GM19023 (cell line): ENCODE results near the gene HLA-DMA.
A peak's percentile ranks its signal among the peaks of the same experiment; 100 is the strongest.

Experiments
- ATAC-seq: cut with Tn5 transposase; IDR thresholded peaks from one replicate; pipeline ENCODE4 v1.9.1; 2021; ENCODE audit warnings: mild to moderate bottlenecking, moderate library complexity; ENCODE audit not compliant: unreplicated experiment

HLA-DMA gene

DNA sequence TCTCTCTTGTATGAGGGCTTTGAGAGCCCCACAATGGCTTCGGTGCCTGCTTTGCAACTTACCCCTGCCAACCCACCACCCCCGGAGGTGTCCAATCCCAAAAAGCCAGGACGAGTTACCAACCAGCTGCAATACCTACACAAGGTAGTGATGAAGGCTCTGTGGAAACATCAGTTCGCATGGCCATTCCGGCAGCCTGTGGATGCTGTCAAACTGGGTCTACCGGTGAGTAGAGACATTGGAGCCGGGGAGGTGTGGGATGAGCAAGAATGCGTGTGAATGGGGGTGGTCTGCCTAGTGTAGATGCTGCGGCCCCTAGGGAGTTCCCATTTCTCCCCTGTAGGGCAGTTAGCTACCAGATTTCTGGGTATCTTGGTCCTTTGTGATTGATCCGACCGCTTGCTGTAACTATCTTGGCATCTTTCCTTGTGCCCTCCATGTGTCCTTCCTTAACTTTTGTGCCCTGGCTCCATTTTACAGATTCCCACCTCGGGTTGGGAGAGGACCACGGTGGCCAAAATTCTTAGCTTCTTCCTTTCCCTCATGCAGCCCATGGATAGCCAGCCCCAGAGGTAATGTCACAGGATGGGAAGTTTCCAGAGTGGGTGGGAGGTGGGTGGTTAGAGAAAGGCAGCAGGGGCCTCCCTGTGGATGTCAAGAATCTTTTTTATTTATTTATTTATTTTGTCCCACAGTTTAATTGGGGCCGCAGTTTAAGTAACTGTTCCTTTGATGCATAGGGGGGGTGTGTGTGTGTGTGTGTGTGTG lies 21.8 kb upstream of the HLA-DMA start:
- no peak for ATAC-seq

DNA sequence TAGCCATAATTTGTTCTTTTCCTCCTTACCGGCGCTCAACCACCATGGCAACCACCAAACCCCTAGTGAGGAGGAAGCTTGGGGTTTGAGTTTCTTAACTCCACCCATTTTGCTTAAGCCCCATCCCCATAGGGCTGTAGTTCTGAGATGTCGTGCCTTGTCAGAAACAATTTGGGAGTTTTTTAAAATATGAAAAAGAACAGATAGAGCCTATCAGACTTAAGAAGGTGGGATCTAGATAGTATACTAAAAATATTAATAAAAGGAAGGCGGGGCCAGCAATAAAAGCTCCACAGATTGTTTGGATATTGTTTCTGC lies 21.1 kb upstream of the HLA-DMA start:
- ATAC-seq, result no peak

DNA sequence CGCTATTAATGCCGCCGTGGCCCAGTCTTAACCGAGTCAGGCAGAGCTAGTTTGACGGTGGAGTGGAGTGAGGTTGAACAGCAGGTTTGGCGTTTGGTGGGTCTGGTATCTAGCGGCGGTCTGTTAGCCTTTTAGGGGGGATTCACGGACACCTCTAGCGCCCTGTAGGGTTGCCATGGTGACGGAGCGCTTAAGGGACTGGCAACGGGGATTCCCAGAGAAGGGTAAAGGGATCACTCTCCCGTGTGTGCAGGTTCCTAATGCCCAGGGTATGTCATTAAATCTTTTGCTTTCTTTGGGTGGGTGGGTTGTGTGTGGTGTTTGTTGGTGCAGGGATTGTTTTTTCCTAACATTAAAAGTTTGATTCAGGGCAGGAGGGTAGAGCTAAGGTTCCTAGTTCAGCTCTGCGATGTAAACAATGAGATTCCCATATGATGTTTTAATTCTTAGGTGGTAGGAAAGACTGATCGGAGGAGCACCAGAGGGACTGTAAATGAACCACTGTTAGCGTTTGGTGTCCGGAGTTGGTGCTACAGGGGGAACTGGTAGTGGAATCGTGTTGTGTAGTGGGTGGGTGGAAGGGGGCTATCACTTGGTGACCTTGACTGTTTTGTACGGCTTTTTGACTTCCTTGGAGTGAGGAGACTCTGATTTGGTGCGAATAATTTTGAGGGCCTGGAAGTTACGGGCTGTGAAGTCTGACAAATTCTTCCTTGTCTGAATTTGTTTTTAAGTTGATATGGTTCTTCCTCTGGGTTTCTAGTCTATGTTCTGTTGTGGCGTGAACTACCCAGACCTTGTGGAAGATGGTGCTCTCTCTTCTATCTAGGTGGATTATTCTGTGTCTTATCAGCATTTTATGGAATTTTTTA lies 20.5 kb upstream of the HLA-DMA start:
- ATAC-seq, result no peak

DNA sequence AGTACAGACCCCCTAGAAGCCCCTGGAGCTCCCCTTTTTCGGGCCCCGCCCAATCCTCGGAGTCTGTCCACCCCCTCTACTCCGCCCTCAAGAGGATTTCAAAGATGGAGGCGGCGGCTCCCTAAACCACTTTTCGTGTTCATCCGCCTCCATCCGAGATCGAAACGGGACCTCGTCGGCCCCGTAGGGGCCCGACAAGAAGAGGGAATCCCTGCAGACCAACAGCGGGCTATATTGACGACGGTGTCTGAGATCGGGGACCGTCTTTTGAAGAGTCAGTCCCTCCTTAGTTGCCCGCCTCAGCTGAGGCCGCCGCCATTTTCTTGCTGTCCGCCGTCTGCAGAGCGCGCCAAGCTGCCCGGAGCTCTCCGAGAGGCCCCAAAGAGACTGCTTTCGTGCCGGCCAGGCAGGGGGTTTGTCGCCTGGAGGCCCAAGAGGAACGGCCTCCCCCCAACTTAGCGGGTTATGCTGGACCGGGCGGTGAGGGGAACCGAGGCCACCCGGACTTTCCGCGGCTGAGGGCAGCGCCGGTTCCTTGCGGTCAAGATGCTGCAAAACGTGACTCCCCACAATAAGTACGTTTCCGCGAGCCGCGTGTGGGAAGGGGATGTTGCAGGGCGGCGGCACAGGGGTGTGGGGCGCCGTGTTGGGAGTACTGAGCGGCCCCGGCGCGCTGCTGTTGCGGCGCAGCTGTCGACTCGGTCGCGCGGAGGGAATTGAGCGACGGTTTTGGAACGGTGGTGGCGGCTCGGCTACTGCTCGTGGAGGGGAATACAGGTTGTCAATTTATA lies 19.7 kb upstream of the HLA-DMA start:
- ATAC-seq, result no peak

DNA sequence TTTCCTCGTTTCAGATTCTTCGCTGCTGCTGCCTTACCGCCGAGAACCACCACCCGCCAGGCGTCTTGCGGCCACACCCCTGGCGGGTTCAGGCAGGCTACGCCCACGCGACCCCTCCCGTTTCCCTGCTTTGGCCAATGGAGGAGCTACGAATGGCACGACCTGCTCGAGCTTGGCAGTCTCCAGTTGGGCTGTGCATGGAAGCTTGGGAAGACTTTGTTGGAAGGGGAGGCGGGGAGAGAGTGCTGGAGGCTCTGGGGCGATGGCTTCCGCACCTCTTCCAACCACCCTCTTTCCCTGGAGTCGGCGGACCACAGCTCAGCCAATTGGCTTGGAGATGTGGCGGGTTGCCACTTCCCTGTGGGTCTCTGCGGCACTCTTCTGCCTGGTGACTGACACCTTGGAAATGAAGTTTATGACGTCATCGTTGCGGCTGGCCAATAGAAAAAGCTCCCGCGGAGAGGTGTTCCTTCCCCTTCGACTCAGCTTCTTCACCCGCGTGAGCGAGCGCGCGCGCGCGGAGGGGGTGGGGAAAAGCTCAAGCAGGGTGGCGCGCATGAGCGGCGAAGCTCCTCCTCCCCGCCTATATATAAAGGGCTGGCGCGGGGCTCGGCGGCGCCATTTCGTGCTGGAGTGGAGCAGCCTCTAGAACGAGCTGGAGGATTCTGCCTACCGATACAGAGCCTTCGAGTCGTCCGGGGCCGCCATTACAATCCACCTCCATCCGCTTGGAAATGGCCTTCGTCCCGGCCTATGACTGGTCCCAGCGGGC lies 18.9 kb upstream of the HLA-DMA start:
- ATAC-seq, result peak; percentile 42

DNA sequence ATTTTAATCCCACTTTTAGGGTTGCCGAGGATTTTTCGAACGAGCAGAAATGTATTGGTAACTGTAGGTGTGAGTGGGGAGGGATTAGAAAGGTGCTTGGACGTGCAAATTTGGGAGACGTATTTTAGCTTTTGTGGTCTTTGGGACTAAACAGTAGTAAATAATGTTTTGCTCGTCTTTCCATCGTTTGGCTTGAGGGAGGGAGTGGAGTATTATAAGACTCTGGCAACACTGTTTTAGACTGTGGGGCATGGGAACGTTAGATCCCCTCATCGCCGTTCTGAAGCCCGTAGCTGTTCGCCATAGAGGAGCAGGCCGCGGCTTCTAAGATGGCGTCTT lies 18.3 kb upstream of the HLA-DMA start:
- no peak for ATAC-seq

DNA sequence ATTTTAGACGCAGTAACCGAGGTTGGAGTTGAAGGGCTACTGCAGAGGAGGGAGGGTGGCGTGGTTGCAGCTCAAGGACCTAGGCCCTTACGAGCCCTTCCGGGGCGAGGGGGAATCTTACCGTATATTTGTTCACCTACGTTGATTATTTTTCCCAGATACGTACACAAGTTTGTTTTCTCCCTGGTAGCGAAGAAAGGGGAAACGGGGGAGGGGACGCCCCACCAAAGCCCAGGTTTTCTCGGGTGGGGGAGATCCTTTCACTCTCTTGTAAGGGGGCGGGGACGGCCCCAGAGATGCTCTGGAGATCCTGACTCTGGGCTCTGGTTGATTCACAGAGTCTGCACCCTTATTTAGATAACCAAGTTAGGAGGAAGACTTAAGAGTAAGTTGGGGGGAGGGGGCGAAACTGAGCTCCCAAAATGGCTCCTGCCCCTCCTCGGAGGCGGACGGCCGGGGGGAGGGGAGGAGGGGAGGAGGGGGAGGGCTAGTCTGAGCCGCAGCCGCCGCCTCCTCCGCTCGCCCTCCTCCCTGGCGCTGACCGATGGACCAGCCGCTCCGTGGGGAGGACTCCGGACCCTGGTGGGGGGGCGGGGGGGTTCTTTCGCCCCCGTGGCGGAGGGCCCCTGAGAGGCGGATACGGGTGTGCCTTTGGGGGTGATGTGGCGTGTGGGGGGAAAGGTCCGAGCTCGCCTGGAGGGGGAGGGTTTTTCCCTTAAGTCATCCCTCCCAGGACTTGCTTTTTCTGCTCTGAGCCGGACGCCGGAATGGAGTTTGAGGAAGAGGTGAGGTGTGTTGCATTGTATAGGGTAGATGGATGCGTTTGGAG lies 17.7 kb upstream of the HLA-DMA start:
- ATAC-seq, result no peak

DNA sequence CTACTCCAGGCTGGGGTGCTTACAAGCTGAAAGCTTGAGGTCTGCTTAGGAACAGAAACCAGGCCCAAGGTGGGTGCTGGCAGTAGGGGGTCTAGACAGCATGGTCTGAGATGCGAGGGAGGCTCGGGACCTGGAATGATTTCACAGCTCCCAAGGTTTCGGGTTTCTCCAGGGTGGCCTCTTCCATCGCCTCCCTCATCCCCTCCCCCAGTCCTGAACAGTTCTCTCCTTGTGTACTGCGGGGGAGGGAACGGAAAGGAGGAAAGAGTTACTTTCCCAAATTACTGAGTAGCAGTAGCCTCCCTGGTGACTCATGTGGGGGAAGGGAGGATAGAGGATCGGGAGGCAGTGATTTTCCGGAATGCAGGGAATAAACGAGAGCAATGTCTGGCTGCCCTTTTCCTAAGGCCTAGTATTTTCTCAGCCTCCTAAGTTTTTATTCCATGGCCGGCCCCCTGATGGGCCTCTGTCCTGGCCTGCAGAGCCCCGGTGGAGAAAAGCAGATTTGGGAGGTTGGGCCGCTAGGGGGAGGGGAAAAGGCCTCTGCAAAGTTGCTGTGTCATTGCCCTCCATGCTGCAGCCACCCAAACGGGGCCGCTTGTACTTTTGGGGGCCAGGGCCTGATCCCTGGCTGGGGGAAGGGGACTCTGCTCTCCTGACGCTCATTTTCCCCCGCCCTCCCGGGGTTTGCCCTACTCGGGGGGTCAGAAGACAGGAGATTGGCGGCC lies 17.0 kb upstream of the HLA-DMA start:
- no peak for ATAC-seq

DNA sequence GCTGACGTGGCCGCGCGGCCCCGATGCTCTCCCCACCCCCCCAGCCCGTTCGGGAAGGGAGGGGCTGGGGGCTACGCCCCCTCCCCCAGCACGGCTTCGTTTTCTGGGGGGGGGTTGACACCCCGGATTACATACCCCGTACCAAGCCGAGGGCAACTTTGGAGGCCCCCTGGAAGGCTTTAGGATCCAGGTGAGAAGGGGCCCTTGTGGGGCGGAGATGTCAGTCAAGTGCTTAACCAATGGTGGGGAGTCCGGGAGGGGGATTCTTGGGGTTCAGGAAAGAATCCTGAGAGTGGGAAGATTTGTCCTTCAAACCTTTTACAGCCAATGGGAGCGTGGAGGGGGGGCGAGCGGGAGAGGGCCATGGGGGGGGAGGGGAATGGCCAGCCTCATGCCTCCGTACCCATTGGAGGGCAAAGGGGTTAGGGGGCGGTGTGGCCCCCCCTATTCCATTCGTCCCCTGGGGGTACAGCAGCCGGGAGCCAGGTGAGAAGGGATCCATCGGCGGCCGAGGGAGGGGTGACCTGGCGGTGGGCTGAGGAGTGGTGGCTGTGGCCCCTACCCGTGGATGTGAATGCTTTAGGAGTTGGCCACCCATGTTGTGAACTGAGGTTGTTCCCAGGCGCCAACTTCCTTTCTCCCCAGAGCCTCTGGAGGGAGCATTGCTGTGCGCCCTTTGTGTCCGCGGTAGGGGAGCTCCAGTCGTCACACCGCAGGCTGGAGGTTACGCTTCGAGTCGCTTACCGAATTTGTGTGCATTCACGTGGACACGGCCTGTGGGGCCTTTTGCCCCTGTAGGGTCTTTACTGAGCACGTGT lies 16.2 kb upstream of the HLA-DMA start:
- no peak for ATAC-seq

DNA sequence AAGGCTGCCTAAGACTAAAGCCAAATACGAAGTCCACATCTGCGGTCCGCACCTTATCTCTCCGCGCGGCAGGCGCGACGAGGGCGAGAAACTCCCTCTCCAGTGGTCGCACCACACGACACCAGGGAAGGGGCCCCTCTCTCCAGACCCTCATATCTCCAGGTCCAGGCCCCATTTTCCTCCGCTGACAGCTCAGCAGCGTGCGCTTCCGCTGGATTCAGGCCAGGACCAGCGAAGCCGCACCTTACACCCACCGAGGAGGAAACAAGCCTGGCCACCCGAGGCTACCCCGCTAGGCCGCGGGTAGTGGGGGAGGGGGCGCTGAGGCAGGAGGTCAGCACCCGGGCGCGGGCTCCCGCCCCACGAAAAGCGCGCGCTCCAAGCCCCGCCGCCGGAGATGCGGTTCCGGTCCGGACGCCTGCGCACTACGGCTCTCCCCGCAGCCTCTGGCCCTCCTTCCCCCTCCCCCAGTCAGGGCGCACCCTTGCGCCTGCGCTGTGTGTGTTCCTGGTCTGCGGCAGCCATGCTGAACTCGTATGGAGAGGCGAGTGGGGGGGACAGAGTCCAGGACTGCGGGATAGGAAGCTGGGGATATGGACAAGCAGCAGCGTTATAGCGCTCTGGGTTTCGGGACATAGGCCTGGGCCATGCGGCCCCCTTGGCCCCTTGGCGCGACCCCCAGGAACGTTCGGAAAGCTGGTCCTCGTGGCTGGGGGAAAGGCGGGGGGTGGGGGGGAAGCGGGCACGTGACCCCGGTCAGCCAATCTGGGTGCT lies 15.4 kb upstream of the HLA-DMA start, which contains the start of gene BRD2:
BRD2 (plus strand) TSS at position 502 of the 774 bp plus-strand sequence. CDS start 4,305 bp downstream, outside the sequence.
- peak; percentile 32 for ATAC-seq

DNA sequence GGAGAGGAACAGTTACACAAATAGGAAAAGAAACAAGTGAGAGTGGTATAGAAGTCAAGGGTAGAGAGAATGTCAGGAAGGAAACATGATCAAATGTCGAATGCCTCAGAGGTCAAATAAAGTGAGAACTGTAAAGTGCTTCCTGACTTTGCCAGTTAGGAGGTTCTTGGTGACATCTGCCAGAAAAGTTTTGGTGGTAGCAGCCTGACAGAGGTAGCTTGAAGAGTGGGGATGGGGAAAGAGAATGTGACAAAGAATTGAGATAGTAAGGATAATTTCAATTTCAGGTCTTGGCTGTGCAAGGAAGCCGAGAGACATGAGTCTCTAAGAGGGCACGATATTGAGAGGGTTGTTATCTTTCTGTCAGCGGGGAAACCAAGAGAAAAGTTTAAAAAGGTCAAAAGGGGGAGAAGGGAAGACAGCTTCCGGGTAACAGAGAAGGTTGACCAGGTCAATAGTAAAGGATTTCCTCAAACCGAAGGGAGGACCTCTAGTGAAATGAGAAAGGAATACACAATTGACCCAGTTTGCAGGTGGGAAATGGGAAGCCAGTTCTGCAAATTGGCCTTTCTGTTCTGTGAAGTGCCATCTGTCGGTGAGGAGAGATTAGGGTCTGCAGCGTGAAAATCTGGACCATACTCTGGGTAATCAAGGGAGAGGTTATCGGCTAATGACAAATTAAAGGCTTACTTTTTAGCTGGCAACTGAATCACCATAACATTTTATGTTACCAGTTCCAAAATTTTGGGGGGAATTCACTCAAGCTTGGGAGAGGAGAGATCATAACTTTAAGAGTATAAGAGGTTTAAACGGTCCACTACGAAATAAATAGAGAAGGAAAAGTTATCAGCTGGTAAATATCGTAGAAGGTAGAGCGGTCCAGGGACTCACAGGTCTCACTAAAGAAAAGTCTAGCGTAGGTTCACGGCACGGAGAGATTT lies 14.5 kb upstream of the HLA-DMA start:
- ATAC-seq, result no peak

DNA sequence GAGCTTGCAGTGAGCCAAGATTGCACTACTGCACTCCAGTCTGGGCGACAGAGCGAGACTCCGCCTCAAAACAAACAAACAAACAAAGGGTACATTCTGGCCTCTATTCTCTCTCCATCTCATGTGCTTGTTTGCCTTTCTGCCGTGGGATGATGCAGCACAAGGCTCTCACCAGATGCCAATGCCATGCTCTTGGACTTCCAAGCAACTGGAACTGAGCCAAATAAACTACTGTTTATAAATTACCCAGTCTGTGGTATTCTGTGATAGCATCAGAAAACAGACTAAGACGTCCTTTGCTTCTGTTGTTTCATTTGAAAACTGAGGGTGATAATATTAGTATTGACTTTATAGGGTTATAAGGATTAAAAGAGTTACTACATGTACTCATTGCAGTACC lies 11.9 kb upstream of the HLA-DMA start:
- no peak for ATAC-seq

DNA sequence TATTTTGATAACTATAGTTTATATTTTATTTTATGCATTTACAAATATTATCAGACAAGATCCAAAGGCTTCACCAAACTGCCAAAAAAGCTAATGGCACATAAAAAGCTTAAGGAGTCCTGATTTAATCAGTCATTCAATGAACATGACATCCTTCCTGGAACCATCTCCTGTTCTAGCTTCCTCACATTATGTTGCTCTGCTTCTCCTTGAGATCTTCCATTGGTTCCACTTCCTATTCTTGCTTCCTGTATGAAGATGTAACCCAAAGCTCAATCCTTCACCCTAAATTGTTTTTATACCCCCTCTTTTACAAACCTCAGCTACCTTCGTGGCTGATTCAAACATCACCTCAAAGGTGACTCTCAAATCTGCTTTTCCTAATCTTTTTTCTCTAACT lies 11.0 kb upstream of the HLA-DMA start:
- ATAC-seq, result no peak

DNA sequence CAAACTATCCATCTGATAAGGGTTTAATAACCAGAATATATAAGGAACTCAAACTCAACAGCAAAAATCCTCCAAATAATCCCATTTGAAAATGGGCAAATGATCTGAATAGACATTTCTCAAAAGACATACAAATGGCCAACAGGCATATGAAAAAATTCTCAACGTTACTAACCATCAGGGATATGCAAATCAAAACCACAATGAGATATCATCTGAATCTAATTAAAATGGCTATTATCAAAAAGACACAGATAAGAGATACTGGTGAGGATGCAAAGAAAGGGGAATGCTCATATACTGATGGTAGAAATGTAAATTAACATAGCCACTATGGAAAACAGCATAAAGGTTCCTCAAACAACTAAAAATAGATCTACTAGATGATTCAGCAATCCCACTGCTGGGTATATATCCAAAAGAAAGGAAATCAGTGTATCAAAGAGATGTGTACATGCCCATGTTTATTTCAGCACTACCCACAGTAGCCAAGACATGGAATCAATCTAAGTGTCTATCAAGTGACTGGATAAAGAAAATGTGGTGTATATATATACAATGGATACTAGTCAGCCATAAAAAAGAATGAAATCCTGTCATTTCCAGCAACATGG lies 9.4 kb upstream of the HLA-DMA start:
- no peak for ATAC-seq

DNA sequence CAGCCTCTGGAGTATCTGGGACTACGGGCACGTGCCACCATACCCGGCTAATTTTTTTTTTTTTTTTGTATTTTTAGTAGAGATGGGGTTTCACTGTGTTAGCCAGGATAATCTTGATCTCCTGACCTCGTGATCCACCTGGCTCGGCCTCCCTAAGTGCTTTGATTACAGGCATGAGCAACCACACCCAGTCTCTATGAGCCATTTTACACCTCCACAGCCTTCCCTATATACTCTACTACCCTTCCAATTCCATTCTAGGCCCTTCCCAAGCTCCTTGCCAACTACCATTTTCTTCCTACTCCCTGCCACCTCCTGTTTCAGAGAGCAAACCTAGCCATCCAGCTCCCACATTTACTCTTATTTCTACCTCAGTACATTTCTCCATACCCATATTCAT lies 7.7 kb upstream of the HLA-DMA start:
- ATAC-seq, result no peak

DNA sequence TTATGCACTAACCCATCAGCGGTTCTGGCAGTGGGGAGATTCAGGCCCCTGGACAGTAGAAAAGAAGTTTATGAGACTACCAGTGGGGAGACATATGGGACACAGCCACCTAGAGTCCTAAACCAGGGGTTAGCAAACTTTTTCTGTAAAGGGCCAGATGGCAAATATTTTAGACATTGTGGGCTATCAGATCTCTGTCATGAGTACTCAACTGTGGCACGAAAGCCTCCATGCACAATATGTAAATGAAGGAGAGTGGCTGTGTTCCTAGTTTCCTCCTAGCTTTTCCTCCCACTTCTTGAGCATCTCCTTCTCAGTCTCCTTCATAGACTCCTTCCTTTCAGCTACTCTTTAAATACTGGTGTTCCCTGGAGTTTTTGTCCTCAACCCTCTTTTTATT lies 3.3 kb upstream of the HLA-DMA start:
- ATAC-seq, result no peak
